ENCODE results near the gene SCTR.

The SCTR gene

GRCh38 chr2:119474371-119475224, 49.7 kb downstream of the SCTR start:
- DNase-seq (ENCODE audit: low spot score): no peak

GRCh38 chr2:119473621-119474370, 50.5 kb downstream of the SCTR start:
- no peak for DNase-seq (ENCODE audit: low spot score)

- no peak for DNase-seq (ENCODE audit: low spot score)
Observed at GRCh38 chr2:119472749-119473148, 51.5 kb downstream of the SCTR start.

- no peak for DNase-seq (ENCODE audit: low spot score)
Observed at GRCh38 chr2:119469661-119470297, 54.5 kb downstream of the SCTR start.

- no peak for DNase-seq (ENCODE audit: low spot score)
Observed at GRCh38 chr2:119469131-119469530, 55.2 kb downstream of the SCTR start.

GRCh38 chr2:119468154-119468955, 55.9 kb downstream of the SCTR start:
- no peak for DNase-seq (ENCODE audit: low spot score)

GRCh38 chr2:119466373-119466772, 57.9 kb downstream of the SCTR start:
- DNase-seq (ENCODE audit: low spot score): no peak

- no peak for DNase-seq (ENCODE audit: low spot score)
Observed at GRCh38 chr2:119465687-119466086, 58.6 kb downstream of the SCTR start.

- DNase-seq (ENCODE audit: low spot score): no peak
Observed at GRCh38 chr2:119464981-119465380, 59.3 kb downstream of the SCTR start.

GRCh38 chr2:119463990-119464389, 60.3 kb downstream of the SCTR start:
- DNase-seq (ENCODE audit: low spot score): no peak

GRCh38 chr2:119463136-119463535, 61.1 kb downstream of the SCTR start:
- no peak for DNase-seq (ENCODE audit: low spot score)

- no peak for DNase-seq (ENCODE audit: low spot score)
Observed at GRCh38 chr2:119462574-119462973, 61.7 kb downstream of the SCTR start.

- DNase-seq (ENCODE audit: low spot score): no peak
Observed at GRCh38 chr2:119461811-119462210, 62.5 kb downstream of the SCTR start.

GRCh38 chr2:119460076-119460475, 64.2 kb downstream of the SCTR start:
- DNase-seq (ENCODE audit: low spot score): no peak

GRCh38 chr2:119455066-119455718, 69.1 kb downstream of the SCTR start:
- no peak for DNase-seq (ENCODE audit: low spot score)

GRCh38 chr2:119453972-119454593, 70.2 kb downstream of the SCTR start:
- DNase-seq (ENCODE audit: low spot score): no peak

- DNase-seq (ENCODE audit: low spot score): no peak
Observed at GRCh38 chr2:119451336-119452050, 72.8 kb downstream of the SCTR start.

- no peak for DNase-seq (ENCODE audit: low spot score)
Observed at GRCh38 chr2:119449521-119449920, 74.8 kb downstream of the SCTR start.

GRCh38 chr2:119448427-119449141, 75.7 kb downstream of the SCTR start:
- no peak for DNase-seq (ENCODE audit: low spot score)

- DNase-seq (ENCODE audit: low spot score): no peak
Observed at GRCh38 chr2:119446037-119446436, 78.2 kb downstream of the SCTR start.

Measured in globus pallidus (tissue), 1 donor.